GM13977 (cell line): ENCODE data around the gene RHOBTB1.

ENCODE experiments used
- DNase-seq: peaks from one replicate; pipeline ENCODE4 v3.0.0; 2012; ENCODE audit warnings: low spot score
- in situ Hi-C: fragments of 300-500 bp; cut with MboI; formaldehyde crosslinking; loops from one replicate; pipeline ENCODE4 v1.12.0; 2022; ENCODE audit warnings: low sequenced_read_pairs, low pct_unique_long_range_greater_than_20kb, mixed read lengths, inconsistent platforms; ENCODE audit not compliant: unreplicated experiment
- TF ChIP-seq, protein P1 (sequence below): IDR thresholded peaks from 2 replicates; pipeline ENCODE4 v1.5.1; 2012; ENCODE audit warnings: mild to moderate bottlenecking, control low read depth; ENCODE audit not compliant: insufficient read depth; ENCODE audit errors: extremely low read depth, missing control alignments

RHOBTB1 gene

DNA sequence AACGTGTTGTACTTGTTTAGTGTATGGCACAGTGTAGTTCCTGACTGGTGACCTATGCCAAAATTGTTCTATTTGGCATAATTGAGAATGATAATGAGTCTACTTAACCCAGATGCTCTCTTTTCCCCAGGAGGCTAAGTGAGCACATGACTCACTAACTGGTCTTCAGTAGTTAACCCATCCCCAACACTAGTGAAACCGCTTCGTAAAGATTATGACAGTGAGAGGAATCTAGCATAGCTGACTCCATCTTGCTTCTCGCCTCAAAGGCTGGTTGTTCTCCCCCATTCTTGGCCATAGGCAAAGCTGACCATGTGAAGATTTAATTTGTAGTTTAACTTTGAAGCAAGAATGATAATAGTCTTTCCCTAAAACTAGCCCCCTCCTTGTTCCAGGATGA lies 118.5 kb downstream of the RHOBTB1 start:
- in situ Hi-C loops = no loop called here
- TF ChIP-seq, protein P1, sequence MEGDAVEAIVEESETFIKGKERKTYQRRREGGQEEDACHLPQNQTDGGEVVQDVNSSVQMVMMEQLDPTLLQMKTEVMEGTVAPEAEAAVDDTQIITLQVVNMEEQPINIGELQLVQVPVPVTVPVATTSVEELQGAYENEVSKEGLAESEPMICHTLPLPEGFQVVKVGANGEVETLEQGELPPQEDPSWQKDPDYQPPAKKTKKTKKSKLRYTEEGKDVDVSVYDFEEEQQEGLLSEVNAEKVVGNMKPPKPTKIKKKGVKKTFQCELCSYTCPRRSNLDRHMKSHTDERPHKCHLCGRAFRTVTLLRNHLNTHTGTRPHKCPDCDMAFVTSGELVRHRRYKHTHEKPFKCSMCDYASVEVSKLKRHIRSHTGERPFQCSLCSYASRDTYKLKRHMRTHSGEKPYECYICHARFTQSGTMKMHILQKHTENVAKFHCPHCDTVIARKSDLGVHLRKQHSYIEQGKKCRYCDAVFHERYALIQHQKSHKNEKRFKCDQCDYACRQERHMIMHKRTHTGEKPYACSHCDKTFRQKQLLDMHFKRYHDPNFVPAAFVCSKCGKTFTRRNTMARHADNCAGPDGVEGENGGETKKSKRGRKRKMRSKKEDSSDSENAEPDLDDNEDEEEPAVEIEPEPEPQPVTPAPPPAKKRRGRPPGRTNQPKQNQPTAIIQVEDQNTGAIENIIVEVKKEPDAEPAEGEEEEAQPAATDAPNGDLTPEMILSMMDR = no peak

DNA sequence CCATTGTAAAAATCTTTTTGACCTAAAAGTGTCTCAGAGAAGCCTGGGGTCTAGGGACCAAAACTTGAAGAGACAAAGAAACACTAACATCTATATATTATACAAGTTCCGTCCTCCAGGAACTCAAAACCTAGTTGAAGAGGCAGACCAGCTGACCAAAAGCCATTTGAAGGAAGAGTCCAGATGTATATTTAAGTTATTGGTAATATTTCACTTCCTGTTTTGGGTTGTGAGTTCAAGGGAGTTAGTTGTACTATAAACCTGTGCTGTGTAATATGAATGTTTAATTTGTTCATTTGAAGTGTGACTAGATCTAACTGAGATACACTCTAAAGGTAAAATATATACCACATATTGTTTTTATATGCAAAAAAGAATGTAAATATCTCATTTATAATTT lies 120.7 kb downstream of the RHOBTB1 start:
- TF ChIP-seq, protein P1 = no peak
- in situ Hi-C loops = loop anchor here (25.0 kb wide), 2 partner anchors 139 to 464 kb away; no protein-coding TSS in a partner anchor
- no peak for DNase-seq

More for the DNA sequence above, 118.5 kb downstream of the RHOBTB1 start:
- no peak for DNase-seq

DNA sequence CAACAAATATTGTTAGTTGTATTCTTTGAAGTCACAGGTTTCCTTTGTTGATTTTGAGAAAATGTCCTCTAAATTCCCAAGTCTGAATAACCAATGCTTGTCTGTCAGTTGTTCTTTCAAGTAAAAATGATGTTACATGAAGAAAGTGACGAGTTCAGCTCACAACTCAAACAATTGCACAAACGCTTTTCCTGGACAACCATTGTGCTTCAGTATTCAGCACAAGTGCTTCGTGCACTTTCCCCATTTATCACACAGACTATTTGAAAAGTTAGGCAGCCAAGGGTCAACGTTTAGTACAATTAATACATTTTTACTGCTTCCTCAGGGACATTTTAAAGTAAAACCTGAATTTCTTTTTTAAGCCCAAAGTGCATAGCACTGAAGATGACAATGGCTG lies 121.2 kb downstream of the RHOBTB1 start:
- TF ChIP-seq, protein P1 = no peak
- DNase-seq = no peak
- in situ Hi-C loops = loop anchor here (25.0 kb wide), 2 partner anchors 139 to 464 kb away; no protein-coding TSS in a partner anchor

DNA sequence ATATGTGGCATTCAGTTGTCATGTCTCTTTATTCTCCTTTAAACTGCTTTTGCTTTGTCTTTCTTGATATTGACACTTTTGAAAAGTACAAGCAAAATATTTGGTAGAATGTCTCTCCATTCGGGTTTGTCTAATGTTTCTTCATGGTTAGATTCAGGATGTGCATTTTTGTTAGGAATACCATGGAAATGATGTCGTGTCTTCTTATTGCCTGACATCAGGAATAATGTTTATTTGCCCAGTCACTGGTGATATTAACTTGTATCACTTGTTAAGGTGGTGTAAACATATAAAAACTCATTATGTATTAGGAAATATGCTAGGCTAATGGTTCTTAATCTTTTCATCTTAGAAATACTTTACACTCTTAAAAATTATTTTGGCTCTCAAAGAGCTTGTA lies 122.3 kb downstream of the RHOBTB1 start:
- TF ChIP-seq, protein P1 = no peak
- DNase-seq = no peak
- in situ Hi-C loops = loop anchor here (25.0 kb wide), 2 partner anchors 141 to 466 kb away; no protein-coding TSS in a partner anchor

DNA sequence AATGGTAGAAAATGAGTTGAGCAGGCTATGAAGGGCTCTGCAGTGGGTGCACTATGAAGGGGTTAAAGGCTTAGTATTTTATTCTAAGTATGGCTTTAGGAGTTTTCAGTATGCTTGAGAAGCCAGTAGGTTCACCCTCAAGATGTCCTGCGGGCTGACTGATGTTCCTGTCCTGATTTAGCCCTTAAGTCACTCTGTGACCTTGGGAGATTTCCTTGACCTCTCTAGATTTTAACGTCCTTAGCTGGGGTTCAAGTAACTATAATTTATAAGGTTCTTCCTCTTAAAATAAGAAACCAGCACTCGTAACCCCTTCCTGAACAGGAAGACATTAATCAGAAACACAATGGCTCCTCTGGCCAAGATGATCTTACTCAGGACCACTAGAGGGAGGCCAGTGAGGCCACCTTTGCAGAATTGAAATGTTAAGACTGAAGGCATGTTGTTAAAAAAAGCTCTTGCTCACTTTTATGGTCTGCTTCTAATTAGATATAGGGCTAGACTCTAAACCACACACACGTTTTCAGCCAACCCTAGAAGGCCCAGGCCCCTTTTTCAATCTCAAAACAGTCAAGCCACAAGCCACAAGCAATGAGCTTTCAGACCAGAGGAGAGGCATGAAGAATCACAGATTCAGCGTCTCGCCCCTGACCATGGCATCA lies 123.8 kb downstream of the RHOBTB1 start:
- peak; percentile 11 for DNase-seq
- in situ Hi-C loops = loop anchor here (25.0 kb wide), 2 partner anchors 142 to 467 kb away; no protein-coding TSS in a partner anchor
- TF ChIP-seq, protein P1 = peak; percentile 29
